CD14-positive monocyte (primary cell): Measurements from ENCODE around the gene APC2. TPM values are rescaled to one million over a fixed set of nuclear protein-coding genes. Genes with fewer than 3 reads are reported as not detected.

Experiments used
- DNase-seq, 3 donors: peaks; one replicate each; pipeline ENCODE4 v3.0.0-alpha.2; 2011 to 2022
- H2AFZ ChIP-seq: 2 replicates; pipeline ENCODE4 v1.6.0; 2012; ENCODE audit warnings: mild to moderate bottlenecking, low read depth, low read length, inconsistent platforms; ENCODE audit not compliant: insufficient read depth, poor library complexity, severe bottlenecking
- H3K27ac ChIP-seq, 2 donors: 1 replicate in 1 of 2; 2 replicates in 1 of 2; pipeline ENCODE4 v1.5.1; 2012 to 2013; ENCODE audit warnings: low read length in 2 of 2, control low read depth in 1 of 2, inconsistent platforms in 1 of 2, low read depth in 1 of 2, mild to moderate bottlenecking in 1 of 2
- H3K27me3 ChIP-seq, 2 donors: one replicate each; pipeline versions ENCODE4 v1.6.0 to v1.6.1; 2011 to 2013; ENCODE audit warnings: low read length in 2 of 2; ENCODE audit not compliant: control insufficient read depth in 2 of 2, insufficient read depth in 2 of 2
- H3K36me3 ChIP-seq, 2 donors: replicated peaks in 1 of 2; 1 replicate in 1 of 2; 2 replicates in 1 of 2; pipeline versions ENCODE4 v1.5.1 to v1.6.1; 2012 to 2013; ENCODE audit warnings: low read length in 2 of 2, control low read depth in 1 of 2, inconsistent platforms in 1 of 2, mild to moderate bottlenecking in 1 of 2; ENCODE audit not compliant: insufficient read depth in 2 of 2, control insufficient read depth in 1 of 2
- H3K4me1 ChIP-seq, 2 donors: 1 replicate in 1 of 2; 2 replicates in 1 of 2; pipeline versions ENCODE4 v1.5.1 to v1.6.1; 2012 to 2013; ENCODE audit warnings: low read length in 2 of 2, control low read depth in 1 of 2, inconsistent platforms in 1 of 2, mild to moderate bottlenecking in 1 of 2, moderate library complexity in 1 of 2; ENCODE audit not compliant: insufficient read depth in 2 of 2, control insufficient read depth in 1 of 2
- H3K4me2 ChIP-seq: replicated peaks from 2 replicates; pipeline ENCODE3; 2012; ENCODE audit warnings: low read length, moderate library complexity, mild to moderate bottlenecking; ENCODE audit not compliant: poor library complexity, severe bottlenecking; ENCODE audit errors: extremely low read depth
- H3K4me3 ChIP-seq, 3 experiments: fragments of 200-600 bp in 1 of 3; sonication (generic) in 1 of 3; replicated peaks in 1 of 3; 1 replicate in 2 of 3; 2 replicates in 1 of 3; pipeline ENCODE4 v1.5.1; 2011 to 2013; ENCODE audit warnings: low read length in 3 of 3, mild to moderate bottlenecking in 3 of 3, control low read depth in 2 of 3, low read depth in 2 of 3, inconsistent platforms in 1 of 3, moderate library complexity in 1 of 3
- H3K79me2 ChIP-seq: 2 replicates; pipeline ENCODE4 v1.6.0; 2012; ENCODE audit warnings: mild to moderate bottlenecking, control low read depth, inconsistent platforms, low read length, moderate library complexity; ENCODE audit not compliant: insufficient read depth
- H3K9ac ChIP-seq: 2 replicates; pipeline ENCODE4 v1.6.0; 2017; ENCODE audit warnings: low read length, mild to moderate bottlenecking; ENCODE audit not compliant: insufficient read depth, poor library complexity, severe bottlenecking
- H3K9me3 ChIP-seq, 2 donors: replicated peaks in 1 of 2; 1 replicate in 1 of 2; 2 replicates in 1 of 2; pipeline versions ENCODE4 v1.5.1 to v1.6.1; 2012 to 2013; ENCODE audit warnings: low read length in 2 of 2, control low read depth in 1 of 2; ENCODE audit not compliant: control insufficient read depth in 1 of 2, insufficient read depth in 1 of 2
- H4K20me1 ChIP-seq: 2 replicates; pipeline ENCODE4 v1.6.0; 2012; ENCODE audit warnings: mild to moderate bottlenecking, low read length, control low read depth, moderate library complexity; ENCODE audit not compliant: insufficient read depth
- H3K27ac Mint-ChIP-seq, 7 donors: one replicate each; pipeline ENCODE4 v1.8.0; 2020; ENCODE audit warnings: mild to moderate bottlenecking in 7 of 7, mixed read lengths in 7 of 7, moderate library complexity in 6 of 7, inconsistent platforms in 2 of 7
- H3K27me3 Mint-ChIP-seq, 3 donors: one replicate each; pipeline ENCODE4 v1.8.0; 2021 to 2022; ENCODE audit warnings: low read depth in 3 of 3, mild to moderate bottlenecking in 3 of 3, mixed read lengths in 3 of 3, moderate library complexity in 3 of 3, inconsistent platforms in 1 of 3
- H3K36me3 Mint-ChIP-seq, 2 donors: one replicate each; pipeline ENCODE4 v1.8.0; 2020; ENCODE audit warnings: mixed read lengths in 2 of 2, inconsistent platforms in 1 of 2, mild to moderate bottlenecking in 1 of 2
- H3K4me1 Mint-ChIP-seq: one replicate; pipeline ENCODE4 v1.8.0; 2020; ENCODE audit warnings: mild to moderate bottlenecking, mixed read lengths
- H3K4me3 Mint-ChIP-seq, 2 donors: one replicate each; pipeline ENCODE4 v1.8.0; 2020; ENCODE audit warnings: mild to moderate bottlenecking in 2 of 2, mixed read lengths in 2 of 2, moderate library complexity in 1 of 2
- H3K9me3 Mint-ChIP-seq, 7 donors: one replicate each; pipeline ENCODE4 v1.8.0; 2020 to 2022; ENCODE audit warnings: mixed read lengths in 7 of 7, mild to moderate bottlenecking in 6 of 7, moderate library complexity in 6 of 7, inconsistent platforms in 2 of 7
- CTCF ChIP-seq: fragments of 200-600 bp; IDR thresholded peaks from one replicate; pipeline ENCODE4 v1.8.0; 2022; ENCODE audit warnings: antibody characterized with exemption, mild to moderate bottlenecking
- WGBS: methylation state at CpG from one replicate; pipeline ENCODE4 v1.1.5; 2013; ENCODE audit warnings: missing lambda C conversion rate; ENCODE audit not compliant: insufficient coverage; 5-methylcytosine and 5-hydroxymethylcytosine counted together
- intact Hi-C, 2 donors: fragments of 100-400 bp; cut with micrococcal nuclease; formaldehyde crosslinking; loops; one replicate each; pipeline versions ENCODE4 v1.15.0 to v1.15.1; 2023
- polyA plus RNA-seq, 3 donors: library from polyadenylated mRNA; depleted of rRNA in 1 of 3; unstranded in 2 of 3; stranded (reverse) in 1 of 3; fragments of 300-500 nt in 2 of 3; fragments of >200 nt in 1 of 3; fragmentation: Illumina TruSeq in 2 of 3; gene quantifications; 1 replicate in 2 of 3; 2 replicates in 1 of 3; pipeline ENCODE4 v1.2.3, GENCODE V29; 2012 to 2021

Gene APC2
- polyA plus RNA-seq, 3 donors = 0.04 TPM; not detected in 2

- Histone ChIP-seq H3K27me3 (no peaks in the 10 kb centered on the region), H4K20me1 (peaks cover 87% of the 10 kb centered on the region), H3K79me2 (peaks cover 28% of the 10 kb centered on the region), H3K4me2 (no peak overlapping the region), H3K9me3 (no peaks in the 10 kb centered on the region), H3K4me3 (no peak overlapping the region), H2AFZ (no peak overlapping the region), H3K4me1 (no peaks in the 10 kb centered on the region), H3K27ac (no peak overlapping the region), H3K36me3 (peaks cover 82 to 94% of the 10 kb centered on the region in 2 donors), H3K9ac (no peak overlapping the region)
- 96% methylated on average over 24 of the region's 27 CpGs for WGBS
- no peak for DNase-seq
- H3K9me3 Mint-ChIP-seq = no peaks in the 10 kb centered on the region
- intact Hi-C loops = loop anchor here in 1 of 2 donors (1.0 kb wide), 1 partner anchor 8 kb away; no protein-coding TSS in a partner anchor
- H3K4me1 Mint-ChIP-seq = no peaks in the 10 kb centered on the region
- H3K4me3 Mint-ChIP-seq = no peak overlapping the region
- peak overlapping the region in 1 of 7 donors; percentile 25 for H3K27ac Mint-ChIP-seq
- no peak for TF ChIP-seq CTCF
- no peaks in the 10 kb centered on the region for H3K27me3 Mint-ChIP-seq
- H3K36me3 Mint-ChIP-seq = peaks cover 57 to 88% of the 10 kb centered on the region in 2 donors
These were observed 22.6 kb upstream of the APC2 start for GRCh38 chr19:1427221-1427920.

DNA sequence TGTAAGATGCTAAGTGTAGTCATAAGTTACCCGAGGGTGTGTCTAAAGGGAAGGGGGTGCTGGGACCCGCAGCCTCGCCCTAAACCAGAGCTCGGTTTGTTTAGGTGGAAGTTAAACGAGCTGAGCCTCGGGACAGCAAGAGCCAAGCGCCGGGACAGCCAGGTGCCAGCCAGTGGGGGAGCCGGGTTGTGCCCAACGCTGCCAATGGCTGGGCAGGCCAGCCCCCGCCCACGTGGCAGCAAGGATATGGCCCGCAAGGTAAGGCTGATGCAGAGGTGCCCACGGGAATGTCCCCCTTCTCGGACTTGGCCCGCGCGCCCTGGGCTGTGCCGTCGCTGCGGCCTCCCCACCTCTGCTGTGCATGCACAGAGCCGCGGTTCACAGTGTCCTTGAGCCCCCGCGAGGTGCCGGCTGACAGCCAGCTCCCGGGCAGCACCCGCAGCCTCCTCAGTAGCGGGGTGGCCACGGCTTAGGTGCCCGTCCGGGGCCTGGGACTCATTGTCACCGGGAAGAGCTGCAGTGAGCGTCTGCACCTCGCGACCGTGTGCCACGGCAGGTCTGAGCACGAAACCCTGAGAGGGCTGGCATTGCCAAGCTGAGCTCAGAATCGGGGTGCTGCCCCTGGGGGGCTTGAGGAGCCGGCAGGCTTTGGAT, 21.1 kb upstream of the APC2 start:
- peaks cover 24% of the 10 kb centered on the region for H3K79me2 ChIP-seq
- H3K4me1 ChIP-seq = no peaks in the 10 kb centered on the region
- H3K4me3 ChIP-seq = no peak overlapping the region
- no peak overlapping the region for H3K9ac ChIP-seq
- no peak overlapping the region for H3K27ac Mint-ChIP-seq
- intact Hi-C loops = no loop called here
- H3K36me3 ChIP-seq = peaks cover 83 to 94% of the 10 kb centered on the region in 2 donors
- H3K27me3 ChIP-seq = no peaks in the 10 kb centered on the region
- peaks cover 49 to 82% of the 10 kb centered on the region in 2 donors for H3K36me3 Mint-ChIP-seq
- H3K4me2 ChIP-seq = no peak overlapping the region
- H3K27ac ChIP-seq = no peak overlapping the region
- H4K20me1 ChIP-seq = peaks cover 87% of the 10 kb centered on the region
- no peaks in the 10 kb centered on the region for H3K9me3 ChIP-seq
- no peak overlapping the region for H3K4me3 Mint-ChIP-seq
- no peaks in the 10 kb centered on the region for H3K27me3 Mint-ChIP-seq
- 97% methylated on average over 41 of the region's 41 CpGs for WGBS
- no peaks in the 10 kb centered on the region for H3K9me3 Mint-ChIP-seq
- H3K4me1 Mint-ChIP-seq = no peaks in the 10 kb centered on the region
- no peak for DNase-seq
- no peak overlapping the region for H2AFZ ChIP-seq
- TF ChIP-seq CTCF = no peak
